Naive thymus-derived CD4-positive, alpha-beta T cell (primary cell): ENCODE results near the gene ARFGEF3. TPM values are rescaled to one million over a fixed set of nuclear protein-coding genes. Genes with fewer than 3 reads are reported as not detected.

Experiments used
- ATAC-seq: fragments of 150-1000 bp; cut with Tn5 transposase; 2 replicates; pipeline ENCODE4 v1.10.0; 2021; ENCODE audit warnings: mild to moderate bottlenecking, moderate library complexity
- CTCF ChIA-PET: fragments of 350-600 bp; sonication (Branson Sonifier 250); formaldehyde crosslinking; loops from one replicate; lab custom pipeline; 2021; ENCODE audit warnings: antibody characterized with exemption; lab: Charles Lee
- POLR2A ChIA-PET: fragments of 350-600 bp; sonication (Branson Sonifier 250); formaldehyde crosslinking; loops from one replicate; lab custom pipeline; 2021; ENCODE audit warnings: antibody characterized with exemption, inconsistent platforms; lab: Charles Lee
- DNase-seq, 9 donors: peaks; one replicate each; pipeline versions ENCODE4 v3.0.0 to v3.0.0-alpha.2; 2020 to 2022; ENCODE audit warnings: mixed read lengths in 1 of 9
- H3K27ac ChIP-seq: one replicate; pipeline ENCODE4 v1.7.0; 2013; ENCODE audit warnings: mild to moderate bottlenecking, low read depth, low read length, moderate library complexity
- H3K27me3 ChIP-seq, 2 donors: one replicate each; pipeline ENCODE4 v1.7.0; 2013; ENCODE audit warnings: low read length in 2 of 2, mild to moderate bottlenecking in 2 of 2, moderate library complexity in 2 of 2; ENCODE audit not compliant: control insufficient read depth in 2 of 2, insufficient read depth in 2 of 2
- H3K36me3 ChIP-seq, 3 experiments: 1 replicate in 2 of 3; 2 replicates in 1 of 3; pipeline ENCODE4 v1.7.0; 2013; ENCODE audit warnings: low read length in 3 of 3, mild to moderate bottlenecking in 3 of 3, moderate library complexity in 1 of 3; ENCODE audit not compliant: insufficient read depth in 3 of 3, control insufficient read depth in 2 of 3
- H3K4me1 ChIP-seq, 2 donors: one replicate each; pipeline ENCODE4 v1.7.0; 2013; ENCODE audit warnings: low read length in 2 of 2, mild to moderate bottlenecking in 2 of 2, moderate library complexity in 1 of 2; ENCODE audit not compliant: control insufficient read depth in 2 of 2, insufficient read depth in 2 of 2
- H3K4me3 ChIP-seq: 2 replicates; pipeline ENCODE4 v1.7.0; 2013; ENCODE audit warnings: mild to moderate bottlenecking, low read length
- H3K9me3 ChIP-seq, 3 experiments: 1 replicate in 2 of 3; 2 replicates in 1 of 3; pipeline ENCODE4 v1.7.0; 2013; ENCODE audit warnings: low read length in 3 of 3; ENCODE audit not compliant: control insufficient read depth in 2 of 3
- H3K27ac Mint-ChIP-seq, 9 donors: one replicate each; pipeline ENCODE4 v1.8.0; 2020 to 2022; ENCODE audit warnings: mixed read lengths in 9 of 9, mild to moderate bottlenecking in 8 of 9, moderate library complexity in 5 of 9, inconsistent platforms in 2 of 9
- H3K27me3 Mint-ChIP-seq, 5 donors: one replicate each; pipeline ENCODE4 v1.8.0; 2021 to 2022; ENCODE audit warnings: mixed read lengths in 5 of 5, mild to moderate bottlenecking in 1 of 5
- H3K36me3 Mint-ChIP-seq, 5 donors: one replicate each; pipeline ENCODE4 v1.8.0; 2020 to 2022; ENCODE audit warnings: mixed read lengths in 5 of 5, mild to moderate bottlenecking in 3 of 5, inconsistent platforms in 1 of 5
- H3K4me1 Mint-ChIP-seq, 7 donors: one replicate each; pipeline ENCODE4 v1.8.0; 2020 to 2022; ENCODE audit warnings: mixed read lengths in 7 of 7, mild to moderate bottlenecking in 3 of 7, inconsistent platforms in 1 of 7
- H3K4me3 Mint-ChIP-seq, 10 donors: one replicate each; pipeline ENCODE4 v1.8.0; 2020 to 2022; ENCODE audit warnings: mild to moderate bottlenecking in 10 of 10, mixed read lengths in 10 of 10, moderate library complexity in 6 of 10, inconsistent platforms in 2 of 10
- H3K9me3 Mint-ChIP-seq, 11 donors: one replicate each; pipeline ENCODE4 v1.8.0; 2020 to 2022; ENCODE audit warnings: mixed read lengths in 11 of 11, mild to moderate bottlenecking in 4 of 11, inconsistent platforms in 1 of 11, moderate library complexity in 1 of 11
- intact Hi-C, 2 donors: fragments of 100-400 bp; cut with micrococcal nuclease; formaldehyde crosslinking; loops; one replicate each; pipeline ENCODE4 v1.15.1; 2023
- polyA plus RNA-seq, 2 donors: library from polyadenylated mRNA; unstranded; fragments of 300-500 nt; fragmentation: Illumina TruSeq; gene quantifications; one replicate each; pipeline ENCODE4 v1.2.3, GENCODE V29; 2021
- total RNA-seq, 6 experiments: library from RNA in 5 of 6; stranded (reverse) in 5 of 6; gene quantifications; 1 replicate in 5 of 6; 2 replicates in 1 of 6; pipeline ENCODE4 v1.2.3 and lab custom pipeline; 2021 to 2026

Gene ARFGEF3
- total and polyA plus RNA-seq, 7 experiments from 2014 or later: 0.02 to 0.15 (median 0.03) TPM; not detected in 4

DNA sequence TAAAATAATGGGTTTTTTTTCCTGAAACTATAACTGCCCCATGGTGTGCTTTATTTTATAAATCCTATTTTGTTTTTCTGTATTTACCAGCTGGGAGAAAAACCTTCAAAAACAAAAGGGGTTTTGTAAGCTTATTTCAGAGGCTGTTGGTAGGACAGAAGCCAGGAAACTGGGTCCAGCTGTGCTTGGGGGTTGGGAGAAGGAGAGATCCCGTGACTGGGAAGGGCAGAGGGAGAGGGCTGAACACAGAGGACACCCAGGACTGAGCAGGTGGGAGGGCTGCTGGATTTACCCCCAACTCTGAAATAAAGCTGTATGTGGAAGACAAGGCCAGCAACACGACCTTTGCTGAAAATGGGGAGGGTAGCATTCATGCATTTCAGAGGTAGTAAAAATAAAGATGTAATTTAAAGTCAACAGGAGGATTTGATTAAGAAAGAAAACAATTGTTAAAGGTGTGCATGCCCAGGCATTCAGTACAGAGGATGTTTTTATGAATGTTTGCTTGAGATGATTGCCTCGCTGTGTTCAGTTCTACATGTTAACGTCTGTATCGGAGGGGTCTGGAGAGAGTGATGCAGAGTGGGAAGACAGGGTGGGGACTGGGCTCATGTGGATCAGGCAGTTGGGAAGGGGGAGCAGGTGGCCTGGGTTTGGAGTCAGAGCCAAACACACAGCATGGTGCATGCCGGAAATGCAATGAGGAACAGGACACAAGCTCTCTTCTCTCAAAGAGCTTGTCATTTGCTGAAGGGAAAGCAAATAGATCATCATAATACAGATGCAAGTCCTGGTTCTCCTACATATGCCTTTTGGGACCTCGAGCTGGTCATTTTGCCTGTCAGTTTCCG lies 21.4 kb downstream of the ARFGEF3 start:
- Mint-ChIP-seq H3K9me3 (peaks cover 5 to 16% (median 9%) of the 10 kb centered on the region in 11 donors), H3K4me1 (no peaks in the 10 kb centered on the region), H3K4me3 (no peak overlapping the region), H3K36me3 (peaks cover 0 to 4% (median 3%) of the 10 kb centered on the region in 5 donors), H3K27ac (no peak overlapping the region), H3K27me3 (peaks cover 8 to 40% (median 27%) of the 10 kb centered on the region in 5 donors)
- Histone ChIP-seq H3K27ac (no peak overlapping the region), H3K36me3 (no peaks in the 10 kb centered on the region), H3K4me1 (no peaks in the 10 kb centered on the region), H3K9me3 (peaks cover 0 to 1% (median 0%) of the 10 kb centered on the region in 3 experiments), H3K27me3 (no peaks in the 10 kb centered on the region), H3K4me3 (no peak overlapping the region)
- CTCF ChIA-PET: interaction anchor here (0.6 kb wide), 1 partner anchor 129 kb away, joined by 3 read pairs; no protein-coding TSS in a partner anchor
- ATAC-seq: no peak
- no peak for DNase-seq
- POLR2A ChIA-PET: no interaction called here
- intact Hi-C loops: no loop called here

DNA sequence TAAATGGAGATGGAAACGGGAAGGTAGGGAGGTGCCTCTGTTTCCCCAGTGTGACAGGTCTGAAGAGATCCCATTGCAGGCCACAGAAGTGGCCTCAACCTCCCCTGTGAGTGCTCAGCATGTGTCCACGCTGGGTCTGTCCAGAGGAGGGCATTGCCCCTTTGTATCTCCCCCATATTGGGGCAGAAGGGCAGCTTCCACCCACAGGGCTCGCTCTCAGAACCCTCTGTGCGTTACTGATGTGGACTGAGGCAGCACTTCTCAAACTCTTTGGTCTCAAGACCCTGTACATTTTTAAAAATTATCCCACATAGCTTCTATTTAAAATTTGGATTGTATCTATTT lies 22.0 kb downstream of the ARFGEF3 start:
- no peaks in the 10 kb centered on the region for H3K36me3 Mint-ChIP-seq
- H3K27me3 Mint-ChIP-seq: peaks cover 8 to 44% (median 27%) of the 10 kb centered on the region in 5 donors
- intact Hi-C loops: no loop called here
- ATAC-seq: no peak
- no peak overlapping the region for H3K27ac Mint-ChIP-seq
- no peak overlapping the region for H3K4me3 Mint-ChIP-seq
- Histone ChIP-seq H3K4me1 (no peaks in the 10 kb centered on the region), H3K36me3 (no peaks in the 10 kb centered on the region), H3K9me3 (no peaks in the 10 kb centered on the region), H3K27me3 (no peaks in the 10 kb centered on the region), H3K27ac (no peak overlapping the region), H3K4me3 (no peak overlapping the region)
- peaks cover 0 to 10% (median 5%) of the 10 kb centered on the region in 11 donors for H3K9me3 Mint-ChIP-seq
- CTCF ChIA-PET: interaction anchor here (0.6 kb wide), 1 partner anchor 130 kb away, joined by 3 read pairs; no protein-coding TSS in a partner anchor
- no peaks in the 10 kb centered on the region for H3K4me1 Mint-ChIP-seq
- DNase-seq: no peak
- POLR2A ChIA-PET: no interaction called here

DNA sequence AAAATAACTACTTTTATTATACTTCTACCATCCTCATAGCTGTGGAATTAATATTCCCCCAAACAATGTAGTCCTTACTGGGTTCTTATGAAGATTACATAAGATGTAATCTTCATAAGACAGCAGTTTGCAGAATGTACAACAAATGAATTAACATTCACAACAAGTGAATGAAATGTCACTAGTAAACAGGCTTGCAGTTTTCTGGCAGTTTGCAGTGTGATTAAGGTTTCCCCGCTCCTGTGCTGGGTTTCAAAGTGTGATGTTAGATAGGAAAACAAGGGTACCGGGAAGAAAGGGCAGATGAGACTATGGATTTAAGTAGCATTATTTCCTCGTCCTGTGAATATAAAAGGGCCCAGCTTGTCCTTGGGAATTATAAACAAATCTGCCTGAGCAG lies 22.5 kb downstream of the ARFGEF3 start:
- H3K4me3 Mint-ChIP-seq: no peak overlapping the region
- no peak overlapping the region for H3K4me3 ChIP-seq
- peaks cover 8 to 49% (median 28%) of the 10 kb centered on the region in 5 donors for H3K27me3 Mint-ChIP-seq
- ChIA-PET POLR2A (no interaction called here), CTCF (interaction anchor here (0.6 kb wide), 1 partner anchor 130 kb away, joined by 3 read pairs; no protein-coding TSS in a partner anchor)
- DNase-seq: no peak
- H3K9me3 ChIP-seq: no peaks in the 10 kb centered on the region
- H3K36me3 Mint-ChIP-seq: no peaks in the 10 kb centered on the region
- no peak overlapping the region for H3K27ac ChIP-seq
- H3K36me3 ChIP-seq: no peaks in the 10 kb centered on the region
- H3K9me3 Mint-ChIP-seq: peaks cover 0 to 9% (median 4%) of the 10 kb centered on the region in 11 donors
- H3K4me1 Mint-ChIP-seq: no peaks in the 10 kb centered on the region
- intact Hi-C loops: no loop called here
- H3K27ac Mint-ChIP-seq: no peak overlapping the region
- ATAC-seq: no peak
- no peaks in the 10 kb centered on the region for H3K4me1 ChIP-seq
- H3K27me3 ChIP-seq: no peaks in the 10 kb centered on the region

DNA sequence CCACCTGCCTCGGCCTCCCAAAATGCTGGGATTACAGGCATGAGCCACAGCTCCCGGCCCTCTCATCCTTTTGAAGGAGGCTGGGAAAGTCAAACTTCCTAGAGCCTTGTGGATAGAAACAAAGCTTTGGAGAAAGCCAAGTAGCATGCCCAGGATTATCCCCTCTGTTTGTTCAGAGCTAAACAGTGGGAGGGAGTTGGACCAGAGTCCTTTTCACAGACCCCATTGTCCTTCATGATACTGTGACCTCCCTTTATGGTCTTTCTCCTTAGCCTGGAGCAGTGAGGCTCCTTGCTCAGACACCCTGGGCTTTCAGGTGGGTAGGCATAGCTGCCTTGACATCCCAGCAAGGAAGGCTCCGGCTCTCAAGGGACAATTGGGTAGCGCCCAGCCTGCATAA lies 25.4 kb downstream of the ARFGEF3 start:
- Histone ChIP-seq H3K27ac (no peak overlapping the region), H3K9me3 (no peaks in the 10 kb centered on the region), H3K27me3 (no peaks in the 10 kb centered on the region), H3K4me3 (no peak overlapping the region), H3K36me3 (no peaks in the 10 kb centered on the region), H3K4me1 (no peaks in the 10 kb centered on the region)
- DNase-seq: no peak
- intact Hi-C loops: no loop called here
- ChIA-PET CTCF (no interaction called here), POLR2A (no interaction called here)
- ATAC-seq: no peak
- no peak overlapping the region for H3K4me3 Mint-ChIP-seq
- H3K9me3 Mint-ChIP-seq: no peaks in the 10 kb centered on the region
- H3K27ac Mint-ChIP-seq: no peak overlapping the region
- H3K36me3 Mint-ChIP-seq: no peaks in the 10 kb centered on the region
- no peaks in the 10 kb centered on the region for H3K4me1 Mint-ChIP-seq
- peaks cover 12 to 57% (median 37%) of the 10 kb centered on the region in 5 donors for H3K27me3 Mint-ChIP-seq

DNA sequence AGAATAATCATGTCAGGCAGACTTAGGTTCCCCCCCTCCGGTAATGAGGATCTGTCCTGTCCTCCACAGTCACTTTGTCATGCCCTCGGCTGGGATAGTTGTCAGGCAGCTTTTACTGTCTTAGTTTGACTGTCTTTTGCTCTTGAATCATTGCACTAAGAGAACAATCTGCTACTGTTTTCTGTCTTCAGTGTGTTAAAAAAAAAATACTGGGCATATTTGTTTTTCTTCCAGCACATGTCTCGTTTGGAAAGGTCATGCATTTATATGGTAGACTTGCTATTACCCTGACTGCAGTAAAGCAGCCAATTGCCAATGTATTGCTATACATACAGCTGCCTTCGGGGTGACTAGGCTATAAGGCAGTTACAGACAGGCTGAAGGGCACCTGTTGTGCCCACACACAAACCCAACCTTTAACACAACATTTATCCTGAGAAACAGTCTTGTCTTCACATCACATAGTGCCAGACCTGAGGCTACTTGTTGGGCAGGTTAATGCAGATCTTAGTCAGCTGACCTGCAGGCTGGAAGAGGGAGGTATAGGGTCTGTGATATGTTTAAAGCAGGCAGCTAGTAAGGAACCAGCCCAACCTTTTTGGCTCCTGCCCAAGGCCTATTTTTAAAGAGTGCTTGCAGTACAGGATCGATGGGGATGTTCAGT lies 26.7 kb downstream of the ARFGEF3 start:
- intact Hi-C loops: no loop called here
- peaks cover 10 to 50% (median 32%) of the 10 kb centered on the region in 5 donors for H3K27me3 Mint-ChIP-seq
- no peak overlapping the region for H3K27ac Mint-ChIP-seq

DNA sequence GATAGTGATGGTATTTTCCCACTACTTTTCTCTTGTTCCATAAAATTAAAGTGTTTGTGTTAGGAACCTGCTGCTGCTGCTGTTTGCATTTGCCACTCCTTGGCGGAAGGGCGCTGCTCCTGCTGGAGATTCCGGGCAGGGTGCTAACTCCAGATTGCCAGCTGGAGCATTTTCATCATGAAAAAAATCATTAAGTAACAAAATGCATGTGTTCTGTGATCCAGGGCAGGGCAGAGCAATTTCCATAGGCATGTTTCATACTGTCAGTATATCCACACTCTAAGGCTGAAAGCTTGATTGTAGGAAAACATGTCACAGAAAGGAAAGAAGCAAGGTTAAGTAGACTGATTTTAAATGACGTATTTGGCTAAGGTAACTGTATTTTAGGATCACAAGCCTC lies 32.5 kb downstream of the ARFGEF3 start:
- H3K4me3 Mint-ChIP-seq: no peak overlapping the region
- H3K4me3 ChIP-seq: no peak overlapping the region
- ChIA-PET CTCF (no interaction called here), POLR2A (interaction anchor here (0.8 kb wide), 1 partner anchor 94 kb away, joined by 3 read pairs; no protein-coding TSS in a partner anchor)
- no peaks in the 10 kb centered on the region for H3K27me3 ChIP-seq
- no peaks in the 10 kb centered on the region for H3K9me3 Mint-ChIP-seq
- no peaks in the 10 kb centered on the region for H3K4me1 ChIP-seq
- H3K27me3 Mint-ChIP-seq: peaks cover 6 to 34% (median 21%) of the 10 kb centered on the region in 5 donors
- H3K9me3 ChIP-seq: no peaks in the 10 kb centered on the region
- H3K36me3 ChIP-seq: no peaks in the 10 kb centered on the region
- H3K27ac Mint-ChIP-seq: no peak overlapping the region
- intact Hi-C loops: no loop called here
- H3K4me1 Mint-ChIP-seq: no peaks in the 10 kb centered on the region
- ATAC-seq (no peak), DNase-seq (no peak)
- no peaks in the 10 kb centered on the region for H3K36me3 Mint-ChIP-seq
- H3K27ac ChIP-seq: no peak overlapping the region

More for the DNA sequence above, 26.7 kb downstream of the ARFGEF3 start:
- H3K9me3 Mint-ChIP-seq: no peaks in the 10 kb centered on the region
- ATAC-seq (no peak), DNase-seq (no peak)
- POLR2A ChIA-PET: no interaction called here
- CTCF ChIA-PET: no interaction called here
- H3K36me3 Mint-ChIP-seq: no peaks in the 10 kb centered on the region
- Histone ChIP-seq H3K4me1 (no peaks in the 10 kb centered on the region), H3K27me3 (no peaks in the 10 kb centered on the region), H3K27ac (no peak overlapping the region), H3K9me3 (no peaks in the 10 kb centered on the region), H3K36me3 (no peaks in the 10 kb centered on the region), H3K4me3 (no peak overlapping the region)
- no peaks in the 10 kb centered on the region for H3K4me1 Mint-ChIP-seq
- no peak overlapping the region for H3K4me3 Mint-ChIP-seq
